ENCODE results near the gene PAWR. TPM values are rescaled to one million over a fixed set of nuclear protein-coding genes. Genes with fewer than 3 reads are reported as not detected.
"Not testable (repeated sequence)": the region's sequence is repeated elsewhere in the genome, so short reads cannot be mapped to it uniquely, and the experiment has no call there.

Gene PAWR
- total and polyA plus RNA-seq, 8 donors = 10.1 to 662 (median 81.9) TPM

DNA sequence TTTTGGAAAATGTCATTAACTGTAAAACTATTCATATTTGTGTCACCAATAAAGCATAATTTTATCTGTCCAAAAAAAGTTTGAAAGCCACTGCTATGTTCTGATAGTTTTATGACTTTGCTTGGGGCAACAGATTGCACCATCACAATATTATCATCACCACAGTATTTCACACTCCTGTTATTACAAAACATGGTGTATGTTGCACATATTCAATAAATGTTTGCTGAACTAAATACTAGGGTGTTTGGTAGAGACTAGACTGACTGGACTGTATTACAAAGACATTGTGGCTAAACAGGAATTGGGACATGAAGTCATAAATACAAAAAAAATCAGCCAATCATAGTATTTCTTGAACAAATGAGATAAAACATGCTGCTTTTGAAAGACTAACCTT, 55.1 kb downstream of the PAWR start:
- H3K4me1 ChIP-seq = peaks cover 0 to 10% (median 3%) of the 10 kb centered on the region in 4 donors
- no peak overlapping the region for H3K27ac ChIP-seq
- no peaks in the 10 kb centered on the region for H3K9me3 ChIP-seq
- no peak overlapping the region for H3K4me3 ChIP-seq
- intact Hi-C loops (cut with DNase I; ENCODE audit: low total_unique reads) = no loop called here
- H3K27me3 ChIP-seq = no peaks in the 10 kb centered on the region
- no peak for DNase-seq
- TF ChIP-seq POLR2A (IDR thresholded peaks at IDR 0.05) = no peak
- TF ChIP-seq POLR2AphosphoS5 (IDR thresholded peaks at IDR 0.05) = no peak
- TF ChIP-seq EP300 (IDR thresholded peaks at IDR 0.05) = no peak
- TF ChIP-seq, protein P1, sequence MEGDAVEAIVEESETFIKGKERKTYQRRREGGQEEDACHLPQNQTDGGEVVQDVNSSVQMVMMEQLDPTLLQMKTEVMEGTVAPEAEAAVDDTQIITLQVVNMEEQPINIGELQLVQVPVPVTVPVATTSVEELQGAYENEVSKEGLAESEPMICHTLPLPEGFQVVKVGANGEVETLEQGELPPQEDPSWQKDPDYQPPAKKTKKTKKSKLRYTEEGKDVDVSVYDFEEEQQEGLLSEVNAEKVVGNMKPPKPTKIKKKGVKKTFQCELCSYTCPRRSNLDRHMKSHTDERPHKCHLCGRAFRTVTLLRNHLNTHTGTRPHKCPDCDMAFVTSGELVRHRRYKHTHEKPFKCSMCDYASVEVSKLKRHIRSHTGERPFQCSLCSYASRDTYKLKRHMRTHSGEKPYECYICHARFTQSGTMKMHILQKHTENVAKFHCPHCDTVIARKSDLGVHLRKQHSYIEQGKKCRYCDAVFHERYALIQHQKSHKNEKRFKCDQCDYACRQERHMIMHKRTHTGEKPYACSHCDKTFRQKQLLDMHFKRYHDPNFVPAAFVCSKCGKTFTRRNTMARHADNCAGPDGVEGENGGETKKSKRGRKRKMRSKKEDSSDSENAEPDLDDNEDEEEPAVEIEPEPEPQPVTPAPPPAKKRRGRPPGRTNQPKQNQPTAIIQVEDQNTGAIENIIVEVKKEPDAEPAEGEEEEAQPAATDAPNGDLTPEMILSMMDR (IDR thresholded peaks at IDR 0.05) = no peak
- H3K36me3 ChIP-seq = no peaks in the 10 kb centered on the region

DNA sequence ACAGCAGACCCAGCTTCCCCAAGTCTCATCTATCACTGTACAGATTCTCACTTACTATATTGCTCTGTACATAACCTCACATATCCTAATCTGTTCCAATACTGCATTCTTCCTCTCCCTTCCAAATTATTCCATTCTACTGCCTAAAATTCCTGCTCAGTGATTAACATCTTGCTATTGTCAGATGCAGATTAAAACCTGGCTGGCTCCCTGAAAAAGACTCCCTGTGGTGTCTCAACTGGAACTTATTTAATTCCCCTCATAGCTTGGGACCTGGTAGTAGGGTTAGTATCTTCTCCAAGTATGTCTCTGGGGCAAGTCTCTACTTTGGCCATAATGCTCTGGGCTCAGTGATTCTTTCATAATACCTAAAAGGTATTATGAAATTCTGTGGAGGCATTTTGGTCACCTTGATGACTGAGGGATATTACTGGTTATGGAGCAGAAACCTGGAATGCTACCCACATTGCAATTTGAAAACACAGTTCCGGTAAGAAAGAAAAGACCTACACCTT, 55.8 kb downstream of the PAWR start:
- WGBS, 5 donors = 87 to 98% (median 97%) methylated on average over 1 of the region's 1 CpG
- TF ChIP-seq POLR2AphosphoS5 (IDR thresholded peaks at IDR 0.05) (no peak), EP300 (IDR thresholded peaks at IDR 0.05) (no peak), POLR2A (IDR thresholded peaks at IDR 0.05) (no peak)
- TF ChIP-seq, protein P1 (IDR thresholded peaks at IDR 0.05) = no peak
- Histone ChIP-seq H3K4me1 (peaks cover 0 to 10% (median 3%) of the 10 kb centered on the region in 4 donors), H3K27me3 (no peaks in the 10 kb centered on the region), H3K36me3 (no peaks in the 10 kb centered on the region), H3K4me3 (no peak overlapping the region), H3K9me3 (no peaks in the 10 kb centered on the region), H3K27ac (no peak overlapping the region)
- intact Hi-C loops (cut with DNase I; ENCODE audit: low total_unique reads) = no loop called here
- no peak for DNase-seq

DNA sequence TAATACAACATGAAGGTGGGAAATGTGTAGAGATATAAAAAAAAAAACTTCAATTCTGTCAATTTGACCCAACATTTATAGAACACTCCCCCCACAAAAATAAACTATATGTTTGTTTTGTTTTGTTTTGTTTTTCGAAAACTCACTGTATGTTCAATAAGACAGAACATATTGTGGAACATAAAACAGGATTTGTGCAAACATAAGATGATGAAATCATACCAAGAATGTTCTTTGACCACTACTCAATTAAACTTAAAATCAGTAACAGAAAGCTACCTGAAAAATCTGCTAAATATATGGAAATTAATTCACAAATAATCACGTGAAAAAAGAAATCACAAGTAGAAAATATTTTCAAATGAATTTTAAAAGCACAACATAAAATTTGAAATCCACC, 61.2 kb downstream of the PAWR start:
- WGBS, 5 donors = 79 to 93% (median 84%) methylated on average over 2 of the region's 2 CpGs
- no peaks in the 10 kb centered on the region for H3K9me3 ChIP-seq
- no peak for DNase-seq
- no peaks in the 10 kb centered on the region for H3K27me3 ChIP-seq
- H3K36me3 ChIP-seq = no peaks in the 10 kb centered on the region
- TF ChIP-seq POLR2A (IDR thresholded peaks at IDR 0.05) = no peak
- TF ChIP-seq, protein P1 (IDR thresholded peaks at IDR 0.05) = no peak
- no peak for TF ChIP-seq EP300 (IDR thresholded peaks at IDR 0.05)
- no peak overlapping the region for H3K27ac ChIP-seq
- no peaks in the 10 kb centered on the region for H3K4me1 ChIP-seq
- intact Hi-C loops (cut with DNase I; ENCODE audit: low total_unique reads) = no loop called here
- H3K4me3 ChIP-seq = no peak overlapping the region

DNA sequence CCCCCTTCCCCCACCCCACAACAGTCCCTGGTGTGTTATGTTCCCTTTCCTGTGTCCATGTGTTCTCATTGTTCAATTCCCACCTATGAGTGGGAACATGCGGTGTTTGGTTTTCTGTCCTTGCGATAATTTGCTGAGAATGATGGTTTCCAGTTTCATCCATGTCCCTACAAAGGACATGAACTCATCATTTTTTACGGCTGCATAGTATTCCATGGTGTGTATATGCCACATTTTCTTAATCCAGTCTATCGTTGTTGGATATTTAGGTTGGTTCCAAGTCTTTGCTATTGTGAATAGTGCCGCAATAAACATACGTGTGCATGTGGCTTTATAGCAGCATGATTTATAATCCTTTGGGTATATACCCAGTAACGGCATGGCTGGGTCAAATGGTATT, 64.0 kb downstream of the PAWR start:
- H3K9me3 ChIP-seq; DNase-seq; H3K36me3 ChIP-seq; H3K27me3 ChIP-seq; H3K4me1 ChIP-seq; H3K27ac ChIP-seq; H3K4me3 ChIP-seq; intact Hi-C loops (cut with DNase I; ENCODE audit: low total_unique reads): not testable (repeated sequence)
- WGBS, 5 donors = 91 to 97% (median 93%) methylated on average over 7 of the region's 7 CpGs

DNA sequence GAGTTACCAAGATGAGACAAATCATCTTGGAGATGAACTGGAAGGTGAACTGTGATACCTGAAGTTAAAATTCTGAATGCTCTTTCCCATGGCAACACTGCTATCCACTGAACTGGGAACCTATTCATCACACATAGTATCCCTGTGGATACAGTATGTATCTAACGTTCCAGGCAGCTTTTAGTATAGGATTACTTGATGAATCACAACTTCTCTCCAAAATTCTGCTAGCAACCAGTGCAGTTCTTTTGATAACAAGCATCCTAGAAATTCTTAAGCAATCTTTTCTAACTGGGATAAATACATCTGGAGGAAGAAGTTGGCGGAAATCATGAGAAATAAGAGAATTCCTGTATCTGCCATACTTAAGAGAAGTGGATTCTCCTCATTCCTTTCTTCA, 66.4 kb downstream of the PAWR start:
- Histone ChIP-seq H3K4me3 (no peak overlapping the region), H3K9me3 (no peaks in the 10 kb centered on the region), H3K36me3 (peaks cover 0 to 16% (median 15%) of the 10 kb centered on the region in 4 donors), H3K27me3 (no peaks in the 10 kb centered on the region), H3K27ac (no peak overlapping the region), H3K4me1 (no peaks in the 10 kb centered on the region)
- TF ChIP-seq POLR2AphosphoS5 (IDR thresholded peaks at IDR 0.05) (no peak), POLR2A (IDR thresholded peaks at IDR 0.05) (no peak)
- intact Hi-C loops (cut with DNase I; ENCODE audit: low total_unique reads) = no loop called here
- DNase-seq = no peak
- WGBS, 5 donors = 79 to 89% (median 85%) methylated on average over 2 of the region's 2 CpGs
